HFFc6 (cell line): ENCODE data around the gene FCHO1. TPM values are rescaled to one million over a fixed set of nuclear protein-coding genes. Genes with fewer than 3 reads are reported as not detected.

Source experiments
- DNase-seq: peaks from one replicate; pipeline ENCODE4 v3.0.0-alpha.2; 2018
- H3K27ac Mint-ChIP-seq: 2 replicates; pipeline ENCODE4 v1.8.0; 2020; ENCODE audit warnings: mild to moderate bottlenecking, mixed read lengths
- H3K27me3 Mint-ChIP-seq: 2 replicates; pipeline ENCODE4 v1.8.0; 2021; ENCODE audit warnings: mild to moderate bottlenecking, moderate library complexity, mixed read lengths; ENCODE audit not compliant: insufficient read depth
- H3K36me3 Mint-ChIP-seq: 2 replicates; pipeline ENCODE4 v1.8.0; 2021; ENCODE audit warnings: low read depth, mixed read lengths
- H3K4me1 Mint-ChIP-seq: 2 replicates; pipeline ENCODE4 v1.8.0; 2020; ENCODE audit warnings: low read depth, mixed read lengths
- H3K4me3 Mint-ChIP-seq: 2 replicates; pipeline ENCODE4 v1.8.0; 2020; ENCODE audit warnings: mild to moderate bottlenecking, moderate library complexity, mixed read lengths
- H3K9me3 Mint-ChIP-seq: 2 replicates; pipeline ENCODE4 v1.8.0; 2020; ENCODE audit warnings: mild to moderate bottlenecking, mixed read lengths
- CTCF ChIP-seq: fragments of 200-600 bp; sonication (generic); IDR thresholded peaks from 2 replicates; pipeline ENCODE4 v1.5.0; 2021; ENCODE audit warnings: antibody characterized with exemption, mild to moderate bottlenecking
- total RNA-seq, 6 experiments: library from RNA; stranded (reverse); fragmentation: NEBNext Ultra II Directional; extraction: Animal tissue kit (Norgen Biotek cat#: 25700); gene quantifications; 2 replicates in 1 of 6; 3 replicates in 5 of 6; pipeline ENCODE4 v1.2.3, GENCODE V29; 2021

The FCHO1 gene
- total RNA-seq, 6 experiments from 2014 or later: 0.31 to 1.1 (median 0.40) TPM

- Mint-ChIP-seq H3K27ac (no peak overlapping the region), H3K36me3 (no peaks in the 10 kb centered on the region)
Observed at GRCh38 chr19:17832443-17833208, 81.3 kb downstream of the FCHO1 start.

GRCh38 chr19:17834350-17835181 lies 83.3 kb downstream of the FCHO1 start:
- no peak overlapping the region for H3K4me3 Mint-ChIP-seq
- peaks cover 16% of the 10 kb centered on the region for H3K27me3 Mint-ChIP-seq
- DNase-seq: no peak
- H3K9me3 Mint-ChIP-seq: no peaks in the 10 kb centered on the region
- no peaks in the 10 kb centered on the region for H3K4me1 Mint-ChIP-seq
- H3K27ac Mint-ChIP-seq: no peak overlapping the region
- peak; percentile 40 for TF ChIP-seq CTCF
- H3K36me3 Mint-ChIP-seq: no peaks in the 10 kb centered on the region

More at GRCh38 chr19:17832443-17833208, 81.3 kb downstream of the FCHO1 start:
- Mint-ChIP-seq H3K27me3 (peaks cover 14% of the 10 kb centered on the region), H3K4me1 (no peaks in the 10 kb centered on the region), H3K9me3 (no peaks in the 10 kb centered on the region), H3K4me3 (no peak overlapping the region)
- no peak for TF ChIP-seq CTCF
- DNase-seq: no peak

GRCh38 chr19:17835182-17836006 lies 84.1 kb downstream of the FCHO1 start:
- no peak overlapping the region for H3K4me3 Mint-ChIP-seq
- peaks cover 15% of the 10 kb centered on the region for H3K27me3 Mint-ChIP-seq
- no peak for DNase-seq
- H3K27ac Mint-ChIP-seq: no peak overlapping the region
- H3K36me3 Mint-ChIP-seq: no peaks in the 10 kb centered on the region
- no peaks in the 10 kb centered on the region for H3K9me3 Mint-ChIP-seq
- H3K4me1 Mint-ChIP-seq: no peaks in the 10 kb centered on the region
- TF ChIP-seq CTCF: no peak

- no peak for TF ChIP-seq CTCF
- peaks cover 12% of the 10 kb centered on the region for H3K27me3 Mint-ChIP-seq
Observed at GRCh38 chr19:17836530-17836929, 85.3 kb downstream of the FCHO1 start.

GRCh38 chr19:17837972-17838371 lies 86.7 kb downstream of the FCHO1 start:
- no peak for DNase-seq

More at GRCh38 chr19:17836530-17836929, 85.3 kb downstream of the FCHO1 start:
- H3K4me3 Mint-ChIP-seq: no peak overlapping the region
- no peak overlapping the region for H3K27ac Mint-ChIP-seq
- no peaks in the 10 kb centered on the region for H3K9me3 Mint-ChIP-seq
- H3K4me1 Mint-ChIP-seq: no peaks in the 10 kb centered on the region; the same call in 1 of the 2 replicates
- H3K36me3 Mint-ChIP-seq: no peaks in the 10 kb centered on the region
- no peak for DNase-seq

More at GRCh38 chr19:17837972-17838371, 86.7 kb downstream of the FCHO1 start:
- no peak overlapping the region for H3K27ac Mint-ChIP-seq
- H3K36me3 Mint-ChIP-seq: no peaks in the 10 kb centered on the region
- no peaks in the 10 kb centered on the region; the same call in 1 of the 2 replicates for H3K4me1 Mint-ChIP-seq
- H3K27me3 Mint-ChIP-seq: peaks cover 7% of the 10 kb centered on the region
- no peak overlapping the region for H3K4me3 Mint-ChIP-seq
- no peak for TF ChIP-seq CTCF
- H3K9me3 Mint-ChIP-seq: no peaks in the 10 kb centered on the region
